ENCODE results near the gene SEZ6L. TPM values are rescaled to one million over a fixed set of nuclear protein-coding genes. Genes with fewer than 3 reads are reported as not detected.
A peak's percentile ranks its signal among the peaks of the same experiment; 100 is the strongest.

The SEZ6L gene
- total RNA-seq, 1 experiment from 2014 or later: 0.13 TPM

- Histone ChIP-seq H3K79me2 (ENCODE audit: insufficient read depth, low read length) (no peaks in the 10 kb centered on the region), H2BK15ac (ENCODE audit: low read depth, low read length) (no peak overlapping the region), H3K79me1 (ENCODE audit: insufficient read depth, low read depth, low read length, poor library complexity, severe bottlenecking) (no peaks in the 10 kb centered on the region), H3K27me3 (ENCODE audit: insufficient read depth, low read length) (peaks cover 13% of the 10 kb centered on the region; the same call in 1 of the 2 replicates), H2BK12ac (ENCODE audit: insufficient read length, low read depth, low read length) (no peak overlapping the region), H3K23ac (ENCODE audit: insufficient read length, low read depth, low read length) (no peak overlapping the region), H3K27ac (ENCODE audit: insufficient read length, low read depth, low read length) (no peak overlapping the region), H3K18ac (ENCODE audit: insufficient read length, low read depth, low read length) (no peak overlapping the region), H3K4me1 (ENCODE audit: insufficient read depth, low read length) (no peaks in the 10 kb centered on the region), H2AK5ac (ENCODE audit: insufficient read length, low read length) (no peak overlapping the region), H3K9ac (ENCODE audit: extremely low read depth, insufficient read length, low read length) (no peak overlapping the region), H4K91ac (ENCODE audit: insufficient read length, low read depth, low read length) (no peak overlapping the region), H4K8ac (replicated peaks; ENCODE audit: insufficient read length, low read depth, low read length) (no peak overlapping the region), H3T11ph (ENCODE audit: low read length) (no peak overlapping the region), H2BK20ac (ENCODE audit: low read depth, low read length, poor library complexity, severe bottlenecking) (no peak overlapping the region), H4K20me1 (ENCODE audit: control insufficient read depth, insufficient read depth, insufficient read length) (no peaks in the 10 kb centered on the region), H3K9me3 (ENCODE audit: control insufficient read depth, low read depth, low read length) (no peaks in the 10 kb centered on the region), H2BK5ac (ENCODE audit: insufficient read length, low read length) (no peak overlapping the region), H2AFZ (ENCODE audit: low read length) (no peak overlapping the region), H3K23me2 (ENCODE audit: insufficient read length, low read depth, low read length, poor library complexity, severe bottlenecking) (peaks cover 6% of the 10 kb centered on the region), H3K4me2 (ENCODE audit: insufficient read depth, insufficient read length, low read length) (no peak overlapping the region), H4K5ac (ENCODE audit: insufficient read length, low read depth, low read length) (no peak overlapping the region), H3K56ac (ENCODE audit: insufficient read length, low read depth, low read length) (no peak overlapping the region), H3K4ac (ENCODE audit: low read depth, low read length) (no peak overlapping the region), H2BK120ac (ENCODE audit: low read depth, low read length, poor library complexity, severe bottlenecking) (no peak overlapping the region), H3K14ac (ENCODE audit: insufficient read depth, low read length) (no peak overlapping the region)
- TF ChIP-seq CTCF (conservative IDR thresholded peaks at IDR 0.05): peak; percentile 70
- no CpG with 5 or more reads among the region's 12 CpGs for WGBS (ENCODE audit: extremely low coverage, insufficient read length, low lambda C conversion rate)
- Mint-ChIP-seq H3K27me3 (ENCODE audit: low read depth) (peaks cover 70% of the 10 kb centered on the region), H3K36me3 (ENCODE audit: insufficient read depth in 1 of 3, low read depth in 3 of 3) (no peaks in the 10 kb centered on the region), H3K4me1 (peaks cover 17 to 25% of the 10 kb centered on the region in 2 experiments), H3K9me3 (no peaks in the 10 kb centered on the region; a peak in 1 of 5 replicates), H3K4me3 (peak overlapping the region in 1 of 2 experiments; percentile 2; a peak in 1 of 5 replicates), H3K27ac (no peak overlapping the region)
- DNase-seq: peak; percentile 79
Observed at GRCh38 chr22:26174280-26174679, 5.0 kb downstream of the SEZ6L start.
